T-helper 1 cell treated with Interleukin-12 subunit alpha and Interleukin-12 subunit beta and Interleukin-4 antibody, amounts not matched to agents 30 μg/mL and 1 μg/mL, for 36 hours (primary cell): ENCODE results near the gene ZNF816.
A peak's percentile ranks its signal among the peaks of the same experiment; 100 is the strongest.
"Not testable (repeated sequence)": the region's sequence is repeated elsewhere in the genome, so short reads cannot be mapped to it uniquely, and the experiment has no call there.

Experiments
- H3K27ac Mint-ChIP-seq: one replicate; pipeline ENCODE4 v1.8.0; 2021; ENCODE audit warnings: mild to moderate bottlenecking, mixed read lengths
- H3K27me3 Mint-ChIP-seq: one replicate; pipeline ENCODE4 v1.8.0; 2021; ENCODE audit warnings: low read depth, mixed read lengths
- H3K36me3 Mint-ChIP-seq: one replicate; pipeline ENCODE4 v1.8.0; 2021; ENCODE audit warnings: low read depth, mixed read lengths
- H3K4me1 Mint-ChIP-seq: one replicate; pipeline ENCODE4 v1.8.0; 2021; ENCODE audit warnings: low read depth, mixed read lengths
- H3K4me3 Mint-ChIP-seq: one replicate; pipeline ENCODE4 v1.8.0; 2021; ENCODE audit warnings: mild to moderate bottlenecking, moderate library complexity, mixed read lengths
- H3K9me3 Mint-ChIP-seq: one replicate; pipeline ENCODE4 v1.8.0; 2021; ENCODE audit warnings: mixed read lengths

ZNF816 gene

GRCh38 chr19:52945652-52946321 is 16.9 kb downstream of the ZNF816 start:
- no peaks in the 10 kb centered on the region for H3K27me3 Mint-ChIP-seq
- H3K9me3 Mint-ChIP-seq, result peaks cover 29% of the 10 kb centered on the region
- no peak overlapping the region for H3K4me3 Mint-ChIP-seq
- H3K36me3 Mint-ChIP-seq, result peaks cover 20% of the 10 kb centered on the region
- H3K4me1 Mint-ChIP-seq, result peaks cover 8% of the 10 kb centered on the region
- no peak overlapping the region for H3K27ac Mint-ChIP-seq

GRCh38 chr19:52944703-52945493 is 17.8 kb downstream of the ZNF816 start:
- H3K27me3 Mint-ChIP-seq, H3K27ac Mint-ChIP-seq: not testable (repeated sequence)
- Mint-ChIP-seq H3K36me3 (peaks cover 11% of the 10 kb centered on the region), H3K4me1 (peaks cover 11% of the 10 kb centered on the region), H3K9me3 (peaks cover 21% of the 10 kb centered on the region), H3K4me3 (peak overlapping the region; percentile 5)

GRCh38 chr19:52943884-52944643 is 18.6 kb downstream of the ZNF816 start:
- H3K27ac Mint-ChIP-seq, result no peak overlapping the region
- H3K27me3 Mint-ChIP-seq, result no peaks in the 10 kb centered on the region
- peaks cover 13% of the 10 kb centered on the region for H3K4me1 Mint-ChIP-seq
- H3K9me3 Mint-ChIP-seq, result peaks cover 14% of the 10 kb centered on the region
- no peak overlapping the region for H3K4me3 Mint-ChIP-seq
- peaks cover 5% of the 10 kb centered on the region for H3K36me3 Mint-ChIP-seq

GRCh38 chr19:52943134-52943883 is 19.4 kb downstream of the ZNF816 start:
- Mint-ChIP-seq H3K4me3 (peak overlapping the region; percentile 93), H3K27me3 (no peaks in the 10 kb centered on the region), H3K36me3 (peaks cover 12% of the 10 kb centered on the region), H3K27ac (no peak overlapping the region), H3K9me3 (peaks cover 21% of the 10 kb centered on the region), H3K4me1 (peaks cover 19% of the 10 kb centered on the region)

- no peaks in the 10 kb centered on the region for H3K27me3 Mint-ChIP-seq
- peaks cover 20% of the 10 kb centered on the region for H3K4me1 Mint-ChIP-seq
- H3K36me3 Mint-ChIP-seq, result peaks cover 13% of the 10 kb centered on the region
- H3K27ac Mint-ChIP-seq, result peak overlapping the region; percentile 85
- H3K9me3 Mint-ChIP-seq, result peaks cover 22% of the 10 kb centered on the region
- peak overlapping the region; percentile 93 for H3K4me3 Mint-ChIP-seq
Measured at GRCh38 chr19:52942386-52943133, 20.1 kb downstream of the ZNF816 start.

- H3K27ac Mint-ChIP-seq, result peak overlapping the region; percentile 85
- peaks cover 19% of the 10 kb centered on the region for H3K9me3 Mint-ChIP-seq
- peak overlapping the region; percentile 93 for H3K4me3 Mint-ChIP-seq
- H3K27me3 Mint-ChIP-seq, result no peaks in the 10 kb centered on the region
- peaks cover 20% of the 10 kb centered on the region for H3K4me1 Mint-ChIP-seq
- H3K36me3 Mint-ChIP-seq, result peaks cover 19% of the 10 kb centered on the region
Measured at GRCh38 chr19:52941941-52942385, 20.7 kb downstream of the ZNF816 start.

GRCh38 chr19:52941523-52941922 is 21.2 kb downstream of the ZNF816 start:
- peaks cover 23% of the 10 kb centered on the region for H3K36me3 Mint-ChIP-seq
- peak overlapping the region; percentile 85 for H3K27ac Mint-ChIP-seq
- H3K27me3 Mint-ChIP-seq, result not testable (repeated sequence)
- peaks cover 24% of the 10 kb centered on the region for H3K9me3 Mint-ChIP-seq
- H3K4me3 Mint-ChIP-seq, result peak overlapping the region; percentile 93
- peaks cover 20% of the 10 kb centered on the region for H3K4me1 Mint-ChIP-seq

- H3K36me3 Mint-ChIP-seq, result peaks cover 25% of the 10 kb centered on the region
- peak overlapping the region; percentile 93 for H3K4me3 Mint-ChIP-seq
- H3K4me1 Mint-ChIP-seq, result peaks cover 20% of the 10 kb centered on the region
- H3K27ac Mint-ChIP-seq, H3K27me3 Mint-ChIP-seq: not testable (repeated sequence)
- H3K9me3 Mint-ChIP-seq, result peaks cover 25% of the 10 kb centered on the region
Measured at GRCh38 chr19:52940905-52941304, 21.8 kb downstream of the ZNF816 start.

GRCh38 chr19:52938761-52939160 is 23.9 kb downstream of the ZNF816 start:
- Mint-ChIP-seq H3K4me3 (peak overlapping the region; percentile 68), H3K27ac (peak overlapping the region; percentile 50), H3K9me3 (peaks cover 19% of the 10 kb centered on the region), H3K36me3 (peaks cover 35% of the 10 kb centered on the region), H3K27me3 (no peaks in the 10 kb centered on the region), H3K4me1 (peaks cover 20% of the 10 kb centered on the region)

GRCh38 chr19:52936954-52937325 is 25.7 kb downstream of the ZNF816 start:
- no peak overlapping the region for H3K27ac Mint-ChIP-seq
- peaks cover 20% of the 10 kb centered on the region for H3K4me1 Mint-ChIP-seq
- no peaks in the 10 kb centered on the region for H3K27me3 Mint-ChIP-seq
- H3K4me3 Mint-ChIP-seq, result no peak overlapping the region
- H3K9me3 Mint-ChIP-seq, result peaks cover 32% of the 10 kb centered on the region
- peaks cover 46% of the 10 kb centered on the region for H3K36me3 Mint-ChIP-seq

GRCh38 chr19:52936151-52936953 is 26.3 kb downstream of the ZNF816 start:
- Mint-ChIP-seq H3K4me3 (no peak overlapping the region), H3K27me3 (no peaks in the 10 kb centered on the region), H3K27ac (no peak overlapping the region), H3K9me3 (peaks cover 32% of the 10 kb centered on the region), H3K36me3 (peaks cover 47% of the 10 kb centered on the region), H3K4me1 (peaks cover 15% of the 10 kb centered on the region)

- peaks cover 47% of the 10 kb centered on the region for H3K36me3 Mint-ChIP-seq
- H3K27ac Mint-ChIP-seq, result no peak overlapping the region
- no peak overlapping the region for H3K4me3 Mint-ChIP-seq
- H3K4me1 Mint-ChIP-seq, result peaks cover 9% of the 10 kb centered on the region
- H3K9me3 Mint-ChIP-seq, result peaks cover 32% of the 10 kb centered on the region
- H3K27me3 Mint-ChIP-seq, result no peaks in the 10 kb centered on the region
Measured at GRCh38 chr19:52935434-52935833, 27.2 kb downstream of the ZNF816 start.

GRCh38 chr19:52924641-52925040 is 38.0 kb downstream of the ZNF816 start:
- H3K27ac Mint-ChIP-seq, H3K27me3 Mint-ChIP-seq, H3K4me3 Mint-ChIP-seq, H3K9me3 Mint-ChIP-seq: not testable (repeated sequence)
- Mint-ChIP-seq H3K4me1 (peaks cover 23% of the 10 kb centered on the region), H3K36me3 (peaks cover 26% of the 10 kb centered on the region)
